Activated naive CD4-positive, alpha-beta T cell treated with anti-CD3 and anti-CD28 coated beads for 36 hours (primary cell): ENCODE measurements around the gene MTF2. TPM values are rescaled to one million over a fixed set of nuclear protein-coding genes. Genes with fewer than 3 reads are reported as not detected.

Source experiments
- CTCF ChIA-PET: fragments of 350-600 bp; sonication (Branson Sonifier 250); formaldehyde crosslinking; loops from one replicate; lab custom pipeline; 2021; ENCODE audit warnings: antibody characterized with exemption; lab: Charles Lee
- DNase-seq: peaks from one replicate; pipeline ENCODE4 v3.0.0-alpha.2; 2020
- H3K27ac Mint-ChIP-seq: one replicate; pipeline ENCODE4 v1.8.0; 2021; ENCODE audit warnings: mild to moderate bottlenecking, mixed read lengths
- H3K27me3 Mint-ChIP-seq: one replicate; pipeline ENCODE4 v1.8.0; 2021; ENCODE audit warnings: low read depth, mixed read lengths
- H3K36me3 Mint-ChIP-seq: one replicate; pipeline ENCODE4 v1.8.0; 2021; ENCODE audit warnings: low read depth, mixed read lengths
- H3K4me1 Mint-ChIP-seq: one replicate; pipeline ENCODE4 v1.8.0; 2021; ENCODE audit warnings: low read depth, mixed read lengths
- H3K4me3 Mint-ChIP-seq: one replicate; pipeline ENCODE4 v1.8.0; 2021; ENCODE audit warnings: mild to moderate bottlenecking, moderate library complexity, mixed read lengths
- H3K9me3 Mint-ChIP-seq: one replicate; pipeline ENCODE4 v1.8.0; 2021; ENCODE audit warnings: mixed read lengths
- intact Hi-C: fragments of 100-400 bp; cut with micrococcal nuclease; formaldehyde crosslinking; loops from one replicate; pipeline ENCODE4 v1.15.1; 2023
- total RNA-seq, 2 experiments: library from RNA; stranded (reverse); gene quantifications; one replicate each; pipeline ENCODE4 v1.2.3, GENCODE V29; 2021

Gene MTF2
- total RNA-seq, 2 experiments from 2014 or later, result 51.0 to 56.6 TPM

DNA sequence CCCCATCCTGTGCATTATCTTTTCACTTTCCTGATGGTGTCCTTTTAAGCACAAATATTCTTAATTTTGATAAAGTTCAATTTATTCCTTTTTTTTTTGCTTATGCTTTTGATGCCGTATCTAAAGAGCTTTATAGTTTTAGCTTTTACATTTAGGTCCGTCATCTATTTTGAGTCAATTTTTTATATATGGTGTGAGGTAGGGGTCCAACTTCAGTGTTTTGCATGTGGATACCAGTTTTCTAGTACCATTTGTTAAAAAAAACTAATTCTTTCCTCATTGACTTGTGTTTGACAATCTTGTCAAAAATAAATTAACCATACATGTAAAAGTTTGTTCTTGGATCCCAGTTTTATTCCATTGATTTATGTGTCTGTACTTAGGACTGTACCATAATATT, 4.9 kb downstream of the MTF2 start:
- Mint-ChIP-seq H3K9me3 (no peaks in the 10 kb centered on the region), H3K27me3 (no peaks in the 10 kb centered on the region), H3K4me1 (peaks cover 52% of the 10 kb centered on the region), H3K27ac (no peak overlapping the region), H3K4me3 (no peak overlapping the region), H3K36me3 (peaks cover 32% of the 10 kb centered on the region)
- CTCF ChIA-PET, result interaction anchor here (0.7 kb wide), 1 partner anchor 499 kb away, joined by 3 read pairs; no protein-coding TSS in a partner anchor
- intact Hi-C loops, result loop anchor here (5.0 kb wide), 1 partner anchor 353 kb away; no protein-coding TSS in a partner anchor
- no peak for DNase-seq

- peaks cover 37% of the 10 kb centered on the region for H3K36me3 Mint-ChIP-seq
- CTCF ChIA-PET, result no interaction called here
- H3K4me1 Mint-ChIP-seq, result peaks cover 65% of the 10 kb centered on the region
Measured at GRCh38 chr1:93087532-93087931, 8.4 kb downstream of the MTF2 start.

GRCh38 chr1:93093332-93094006, 14.4 kb downstream of the MTF2 start:
- Mint-ChIP-seq H3K27ac (no peak overlapping the region), H3K36me3 (peaks cover 15% of the 10 kb centered on the region), H3K4me1 (peaks cover 62% of the 10 kb centered on the region), H3K4me3 (no peak overlapping the region), H3K27me3 (no peaks in the 10 kb centered on the region), H3K9me3 (no peaks in the 10 kb centered on the region)
- intact Hi-C loops, result no loop called here
- no peak for DNase-seq
- CTCF ChIA-PET, result interaction anchor here (0.6 kb wide), 1 partner anchor 50 kb away, joined by 4 read pairs; no protein-coding TSS in a partner anchor

More at GRCh38 chr1:93087532-93087931, 8.4 kb downstream of the MTF2 start:
- intact Hi-C loops, result no loop called here
- Mint-ChIP-seq H3K4me3 (no peak overlapping the region), H3K27me3 (no peaks in the 10 kb centered on the region), H3K27ac (no peak overlapping the region), H3K9me3 (no peaks in the 10 kb centered on the region)
- DNase-seq, result no peak

DNA sequence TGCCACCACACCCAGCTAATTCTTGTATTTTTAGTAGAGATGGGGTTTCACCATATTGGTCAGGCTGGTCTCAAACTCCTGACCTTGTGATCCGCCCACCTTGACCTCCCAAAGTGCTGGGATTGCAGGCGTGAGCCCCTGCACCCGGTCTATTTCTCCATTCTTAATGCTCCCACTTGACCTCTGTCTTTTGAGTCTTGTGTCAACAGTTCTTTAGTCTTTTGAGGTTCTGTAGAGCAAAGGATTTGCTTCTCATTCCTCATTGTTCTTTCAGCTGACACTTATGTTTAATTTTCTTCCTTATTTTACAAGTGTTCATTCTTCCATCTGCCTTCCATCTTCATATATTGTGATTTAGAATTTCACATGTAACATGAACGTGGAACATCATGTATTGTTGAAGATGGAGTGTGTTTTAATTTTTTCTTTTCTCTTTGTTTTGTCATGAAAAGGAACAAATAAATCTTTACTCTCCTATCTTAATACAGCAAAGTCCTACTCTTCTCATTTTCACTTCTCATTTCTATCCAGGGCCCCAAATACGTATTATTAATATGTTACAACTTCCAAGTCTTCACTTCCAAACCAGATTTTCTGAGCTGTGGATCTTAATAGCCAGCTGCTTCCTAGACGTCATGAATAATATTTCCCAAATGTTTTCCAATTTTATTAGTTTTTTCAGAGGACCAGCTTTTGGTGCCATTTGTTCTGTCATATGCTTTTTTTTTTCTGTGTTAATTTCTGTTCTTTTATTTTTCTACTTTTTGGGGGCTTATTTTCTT, 16.9 kb downstream of the MTF2 start:
- intact Hi-C loops, result no loop called here
- Mint-ChIP-seq H3K4me1 (peaks cover 69% of the 10 kb centered on the region), H3K27me3 (no peaks in the 10 kb centered on the region), H3K27ac (no peak overlapping the region), H3K9me3 (no peaks in the 10 kb centered on the region), H3K36me3 (peaks cover 7% of the 10 kb centered on the region), H3K4me3 (no peak overlapping the region)
- CTCF ChIA-PET, result interaction anchor here (0.6 to 1.1 kb wide), 4 partner anchors 16 to 84 kb away, joined by 3 to 5 read pairs (median 4); no protein-coding TSS in a partner anchor
- DNase-seq, result no peak

DNA sequence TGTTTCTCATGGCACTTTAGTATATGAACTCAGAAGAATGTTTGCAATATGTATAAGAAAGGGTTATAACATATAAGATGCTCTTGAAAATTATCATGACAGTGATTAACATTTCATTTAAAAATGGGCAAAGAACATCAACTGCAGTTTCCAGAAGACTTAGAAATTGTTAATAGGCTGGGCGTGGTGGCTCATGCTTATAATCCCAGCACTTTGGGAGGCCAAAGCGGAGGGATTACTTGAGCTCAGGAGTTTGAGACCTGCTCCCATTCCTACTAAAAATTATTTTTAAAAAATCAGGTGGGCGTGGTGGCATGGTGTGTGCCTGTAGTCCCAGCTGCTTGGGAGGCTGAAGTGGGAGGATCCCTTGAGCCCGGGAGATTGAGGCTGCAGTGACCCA, 23.1 kb downstream of the MTF2 start:
- CTCF ChIA-PET, result interaction anchor here (1.1 kb wide), 1 partner anchor 81 kb away, joined by 3 read pairs; no protein-coding TSS in a partner anchor
- Mint-ChIP-seq H3K9me3 (peaks cover 7% of the 10 kb centered on the region), H3K4me1 (peaks cover 40% of the 10 kb centered on the region), H3K27me3 (no peaks in the 10 kb centered on the region), H3K36me3 (peaks cover 30% of the 10 kb centered on the region), H3K4me3 (no peak overlapping the region), H3K27ac (no peak overlapping the region)
- intact Hi-C loops, result no loop called here
- no peak for DNase-seq

DNA sequence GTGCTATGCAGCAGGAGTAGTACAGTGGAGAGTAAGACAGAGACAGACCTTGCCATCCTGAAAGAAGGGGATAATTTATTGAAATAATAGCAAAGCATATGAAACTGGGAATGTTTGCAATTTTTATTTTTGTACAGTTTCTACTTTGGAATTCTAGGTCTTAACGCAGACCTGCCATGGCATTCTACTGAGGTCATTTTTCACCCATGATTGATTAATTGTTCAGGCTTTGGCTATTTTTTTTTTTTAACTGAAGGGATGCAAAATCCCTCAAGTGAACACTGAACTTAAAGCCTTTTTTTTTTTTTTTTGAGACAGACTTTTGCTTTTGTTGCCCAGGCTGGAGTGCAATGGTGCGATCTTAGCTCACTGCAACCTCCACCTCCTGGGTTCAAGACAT, 27.1 kb downstream of the MTF2 start:
- CTCF ChIA-PET, result no interaction called here
- peaks cover 49% of the 10 kb centered on the region for H3K36me3 Mint-ChIP-seq
- H3K27me3 Mint-ChIP-seq, result no peaks in the 10 kb centered on the region
- intact Hi-C loops, result no loop called here
- H3K4me3 Mint-ChIP-seq, result no peak overlapping the region
- H3K9me3 Mint-ChIP-seq, result peaks cover 15% of the 10 kb centered on the region
- DNase-seq, result no peak
- H3K27ac Mint-ChIP-seq, result no peak overlapping the region
- H3K4me1 Mint-ChIP-seq, result peaks cover 28% of the 10 kb centered on the region

- peaks cover 30% of the 10 kb centered on the region for H3K4me1 Mint-ChIP-seq
- H3K27ac Mint-ChIP-seq, result no peak overlapping the region
- peaks cover 15% of the 10 kb centered on the region for H3K9me3 Mint-ChIP-seq
- CTCF ChIA-PET, result interaction anchor here (0.7 kb wide), 1 partner anchor 205 kb away, joined by 4 read pairs; no protein-coding TSS in a partner anchor
- peaks cover 51% of the 10 kb centered on the region for H3K36me3 Mint-ChIP-seq
- intact Hi-C loops, result no loop called here
- no peak for DNase-seq
- H3K4me3 Mint-ChIP-seq, result no peak overlapping the region
- H3K27me3 Mint-ChIP-seq, result no peaks in the 10 kb centered on the region
Measured at GRCh38 chr1:93107395-93107794, 28.3 kb downstream of the MTF2 start.

DNA sequence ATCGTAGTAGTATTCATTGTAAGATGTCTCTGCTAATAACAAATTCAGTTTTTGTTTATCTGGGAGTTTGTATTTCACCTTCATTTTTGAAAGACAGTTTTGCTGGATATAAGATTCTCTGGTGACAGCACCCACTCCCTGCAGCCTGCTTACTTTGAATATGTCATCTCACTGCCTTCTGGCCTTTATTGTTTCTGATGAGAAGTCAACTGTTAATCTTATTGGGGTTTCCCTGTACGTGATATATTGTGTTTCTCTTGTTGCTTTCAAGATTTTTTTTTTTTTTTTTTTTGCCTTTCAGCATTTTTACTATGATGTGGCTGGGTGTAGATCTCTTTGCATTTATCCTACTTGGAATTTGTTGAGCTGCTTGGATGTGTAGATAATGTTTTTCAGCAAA, 29.3 kb downstream of the MTF2 start:
- peaks cover 28% of the 10 kb centered on the region for H3K4me1 Mint-ChIP-seq
- H3K27me3 Mint-ChIP-seq, result no peaks in the 10 kb centered on the region
- no peak overlapping the region for H3K4me3 Mint-ChIP-seq
- H3K36me3 Mint-ChIP-seq, result peaks cover 49% of the 10 kb centered on the region
- CTCF ChIA-PET, result no interaction called here
- no peak overlapping the region for H3K27ac Mint-ChIP-seq
- intact Hi-C loops, result no loop called here
- peaks cover 15% of the 10 kb centered on the region for H3K9me3 Mint-ChIP-seq
- no peak for DNase-seq

GRCh38 chr1:93109578-93109977, 30.5 kb downstream of the MTF2 start:
- Mint-ChIP-seq H3K27ac (no peak overlapping the region), H3K27me3 (no peaks in the 10 kb centered on the region), H3K4me1 (peaks cover 32% of the 10 kb centered on the region), H3K36me3 (peaks cover 43% of the 10 kb centered on the region), H3K9me3 (peaks cover 15% of the 10 kb centered on the region), H3K4me3 (no peak overlapping the region)
- intact Hi-C loops, result no loop called here
- no peak for DNase-seq
- CTCF ChIA-PET, result interaction anchor here (0.7 kb wide), 2 partner anchors 250 to 365 kb away, joined by 3 read pairs; no protein-coding TSS in a partner anchor

DNA sequence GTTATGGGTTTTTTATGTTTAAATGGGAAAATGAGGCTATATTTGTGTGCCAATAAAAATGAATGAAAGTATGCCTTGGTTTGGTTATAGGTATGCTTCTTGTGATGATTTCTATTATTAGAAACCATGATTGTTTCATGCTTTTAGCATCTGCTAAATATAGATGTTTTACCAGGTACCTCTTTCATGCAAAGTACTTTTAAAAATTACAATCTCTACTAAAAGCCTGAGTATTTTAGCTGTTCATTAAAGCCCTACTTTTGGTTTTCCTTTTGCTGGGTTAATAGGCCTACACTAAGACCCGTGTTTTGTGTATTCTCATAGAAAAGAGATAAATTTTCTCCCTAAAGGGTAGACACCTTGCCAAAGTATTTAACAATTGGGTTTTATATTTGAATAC, 32.0 kb downstream of the MTF2 start:
- no peaks in the 10 kb centered on the region for H3K27me3 Mint-ChIP-seq
- H3K4me1 Mint-ChIP-seq, result peaks cover 32% of the 10 kb centered on the region
- CTCF ChIA-PET, result no interaction called here
- no peak overlapping the region for H3K4me3 Mint-ChIP-seq
- H3K9me3 Mint-ChIP-seq, result peaks cover 12% of the 10 kb centered on the region
- H3K27ac Mint-ChIP-seq, result no peak overlapping the region
- no peak for DNase-seq
- peaks cover 36% of the 10 kb centered on the region for H3K36me3 Mint-ChIP-seq
- intact Hi-C loops, result no loop called here

- peaks cover 12% of the 10 kb centered on the region for H3K9me3 Mint-ChIP-seq
- H3K27me3 Mint-ChIP-seq, result no peaks in the 10 kb centered on the region
- H3K27ac Mint-ChIP-seq, result no peak overlapping the region
- CTCF ChIA-PET, result interaction anchor here (1.7 kb wide), 1 partner anchor 88 kb away, joined by 5 read pairs; no protein-coding TSS in a partner anchor
- no peak overlapping the region for H3K4me3 Mint-ChIP-seq
- H3K4me1 Mint-ChIP-seq, result peaks cover 32% of the 10 kb centered on the region
- intact Hi-C loops, result no loop called here
- H3K36me3 Mint-ChIP-seq, result peaks cover 36% of the 10 kb centered on the region
- no peak for DNase-seq
Measured at GRCh38 chr1:93111561-93111960, 32.5 kb downstream of the MTF2 start.

DNA sequence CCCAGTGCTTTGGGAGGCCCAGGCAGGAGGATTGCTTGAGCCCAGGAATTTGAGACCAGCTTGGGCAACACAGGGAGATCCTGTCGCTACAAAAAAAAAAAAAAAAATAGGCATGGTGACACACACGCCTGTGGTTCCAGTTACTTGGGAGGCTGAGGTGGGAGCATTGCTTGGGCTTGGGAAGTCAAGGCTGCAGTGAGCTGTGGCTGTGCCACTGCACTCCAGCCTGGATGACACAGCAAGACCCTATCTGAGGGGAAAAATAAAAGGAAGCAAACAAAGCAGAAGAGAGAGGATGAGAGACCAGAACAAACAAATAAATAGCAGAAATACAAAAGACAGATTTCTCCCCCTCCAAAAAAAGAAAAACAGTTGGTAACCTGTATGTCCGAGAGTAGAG, 34.0 kb downstream of the MTF2 start:
- intact Hi-C loops, result no loop called here
- no peak for DNase-seq
- Mint-ChIP-seq H3K4me3 (no peak overlapping the region), H3K27me3 (no peaks in the 10 kb centered on the region), H3K36me3 (peaks cover 31% of the 10 kb centered on the region), H3K27ac (no peak overlapping the region), H3K9me3 (peaks cover 6% of the 10 kb centered on the region), H3K4me1 (peaks cover 29% of the 10 kb centered on the region)
- CTCF ChIA-PET, result interaction anchor here (1.7 kb wide), 1 partner anchor 90 kb away, joined by 5 read pairs; no protein-coding TSS in a partner anchor
